ENCODE results near the gene TPSAB1. TPM values are rescaled to one million over a fixed set of nuclear protein-coding genes. Genes with fewer than 3 reads are reported as not detected.
"Not testable (repeated sequence)": the region's sequence is repeated elsewhere in the genome, so short reads cannot be mapped to it uniquely, and the experiment has no call there.

TPSAB1 gene
- total RNA-seq, result not detected in 2 replicates

DNA sequence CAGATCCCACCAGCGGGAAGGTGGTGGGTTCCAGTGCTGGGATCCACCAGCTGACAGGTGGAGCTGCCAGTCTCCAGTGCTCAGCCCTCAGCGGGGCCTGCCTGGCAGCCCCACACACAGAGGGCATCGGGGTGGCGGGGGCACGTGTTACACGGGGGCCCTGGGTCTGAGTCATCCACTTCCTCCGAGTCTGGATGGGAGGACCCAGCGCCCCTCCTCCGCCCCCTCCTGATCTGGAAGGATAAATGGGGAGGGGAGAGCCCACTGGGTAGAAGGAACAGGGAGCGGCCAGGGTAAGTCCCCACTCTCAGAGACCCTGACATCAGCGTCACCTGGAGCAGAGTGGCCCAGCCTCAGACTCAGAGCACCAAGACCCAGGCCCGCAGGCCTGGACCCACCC lies at the start of gene TPSAB1:
TPSAB1 (plus strand) TSS at position 270 of the 400 bp plus-strand sequence. CDS start 234 bp downstream, outside the sequence.
- DNase-seq, result not testable (repeated sequence)

GRCh38 chr16:1190789-1191188 lies 49.7 kb upstream of the TPSAB1 start:
- DNase-seq, result not testable (repeated sequence)

- DNase-seq, result no peak
Measured at GRCh38 chr16:1192384-1193073, 48.0 kb upstream of the TPSAB1 start.

- DNase-seq, result no peak
Measured at GRCh38 chr16:1193143-1193824, 47.2 kb upstream of the TPSAB1 start.

DNA sequence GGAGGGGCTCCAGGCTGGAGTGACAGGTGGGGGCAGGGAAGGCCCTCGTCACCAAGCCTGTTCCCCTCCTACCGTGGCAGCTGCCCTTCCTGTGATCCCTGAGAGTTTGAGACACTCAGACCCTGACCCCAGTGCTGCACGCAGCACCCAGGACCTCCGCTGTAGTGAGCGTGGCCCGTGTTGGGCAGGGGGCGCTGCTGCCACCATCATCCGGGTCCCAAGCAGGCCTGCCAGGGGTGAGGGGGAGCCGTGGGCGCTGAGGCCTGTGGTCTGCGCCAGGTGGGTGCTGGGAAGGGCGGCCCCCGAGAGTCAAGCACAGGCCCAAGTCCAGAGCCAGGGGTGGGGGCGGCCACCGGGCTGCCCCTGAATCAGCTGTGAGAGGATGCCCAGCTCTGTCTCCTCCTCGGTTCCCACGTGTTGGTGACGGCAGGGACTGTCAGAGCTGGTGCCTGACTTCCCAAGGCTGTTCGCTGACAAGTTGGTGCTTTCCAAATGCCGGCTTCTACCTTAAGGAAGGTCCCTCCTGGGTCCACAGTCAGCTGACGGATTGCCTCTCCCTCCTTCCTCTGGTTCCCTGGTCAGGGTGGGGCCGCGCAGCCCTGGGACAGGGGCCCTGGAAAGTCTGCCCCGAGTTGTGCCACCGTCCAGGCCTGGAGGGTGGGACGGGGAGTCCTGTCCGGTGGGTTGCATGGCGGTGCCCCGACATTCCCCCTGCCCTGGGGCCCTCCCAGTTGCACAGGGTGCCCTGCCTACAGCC lies 46.5 kb upstream of the TPSAB1 start:
- no peak for DNase-seq

DNA sequence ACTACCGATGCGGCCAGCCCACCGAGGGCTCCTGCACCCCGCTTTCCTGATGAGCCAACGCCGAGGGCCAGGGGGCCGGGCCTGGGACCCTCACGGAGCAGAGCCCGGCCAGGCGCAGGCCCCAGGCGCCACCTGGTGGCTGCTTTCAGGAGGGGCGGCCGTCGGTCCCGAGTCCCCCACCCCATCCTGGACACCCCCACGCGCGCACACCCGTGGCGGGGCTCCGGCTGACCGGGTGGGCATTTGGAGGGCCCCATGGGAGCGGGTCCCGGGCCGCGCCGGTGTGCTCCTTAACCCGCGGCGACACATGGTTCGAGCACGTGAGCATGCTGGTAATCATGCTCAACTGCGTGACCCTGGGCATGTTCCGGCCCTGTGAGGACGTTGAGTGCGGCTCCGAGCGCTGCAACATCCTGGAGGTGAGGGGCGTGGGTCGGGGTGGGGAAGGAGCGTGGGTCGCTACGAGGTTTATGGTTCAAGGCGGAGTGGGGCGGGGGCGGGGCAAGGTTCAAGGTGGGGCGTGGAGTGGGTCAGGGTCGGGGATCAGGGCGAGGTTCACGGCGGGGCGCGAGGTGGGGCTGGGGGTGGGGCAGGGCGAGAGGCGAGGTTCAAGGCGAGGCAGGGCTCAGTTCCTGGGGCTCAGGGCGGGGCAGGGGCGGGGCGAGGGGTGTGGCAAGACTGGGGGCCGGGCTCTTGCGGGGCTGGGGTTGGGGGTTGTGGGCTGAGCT lies 45.7 kb upstream of the TPSAB1 start:
- peak; percentile 16 for DNase-seq

GRCh38 chr16:1195393-1195666 lies 45.2 kb upstream of the TPSAB1 start:
- no peak for DNase-seq

- no peak for DNase-seq
Measured at GRCh38 chr16:1196494-1196893, 44.0 kb upstream of the TPSAB1 start.

DNA sequence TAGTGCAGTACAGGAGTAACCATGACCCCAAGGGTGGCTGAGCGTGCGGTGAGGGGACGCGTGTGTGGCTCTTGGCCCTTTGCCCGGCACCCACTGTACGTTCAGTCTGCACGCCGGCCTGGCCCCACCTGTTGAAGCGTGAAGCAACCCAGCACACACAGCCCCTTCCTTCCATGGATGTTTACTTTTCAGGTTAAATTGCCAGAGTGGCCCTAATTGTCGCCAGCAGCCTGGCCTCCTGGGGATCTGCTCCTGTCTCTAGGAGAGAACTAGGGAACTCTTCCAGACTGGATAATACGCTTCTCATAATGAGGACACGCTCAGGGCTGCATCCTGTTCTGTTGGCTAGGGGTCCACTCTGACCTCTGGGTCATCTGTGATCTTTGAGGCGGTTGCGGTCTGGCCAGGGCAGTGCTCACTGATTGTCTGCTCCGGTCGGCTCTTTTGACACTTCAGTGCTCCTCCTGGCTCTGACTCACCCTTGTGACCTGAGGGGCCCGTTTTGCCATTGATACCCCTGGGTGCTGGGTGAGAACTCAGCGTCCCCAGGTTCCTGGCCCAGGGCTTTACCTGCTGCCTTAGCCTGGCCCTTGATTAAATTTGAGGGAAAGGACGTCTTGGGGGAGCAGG lies 43.2 kb upstream of the TPSAB1 start:
- DNase-seq, result no peak

DNA sequence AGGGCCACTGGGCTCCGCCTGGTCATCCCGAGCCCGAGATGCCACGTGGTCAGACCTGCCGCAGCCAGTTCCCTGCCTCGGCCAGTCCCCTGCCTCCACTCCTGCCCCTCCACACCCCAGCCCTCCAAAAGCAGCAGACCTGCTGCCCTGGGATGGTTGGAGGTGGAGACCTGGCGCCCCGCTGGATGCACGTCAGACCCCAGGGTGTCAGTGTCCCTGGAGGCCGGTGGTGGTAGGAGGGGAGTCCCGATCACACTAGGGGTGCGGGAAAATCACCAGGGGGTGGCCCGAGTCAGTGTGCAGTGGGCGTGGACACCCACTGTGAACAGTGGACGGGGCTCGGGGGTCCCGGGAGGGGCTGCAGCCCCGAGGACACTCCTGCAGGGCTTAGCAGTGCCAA lies 42.3 kb upstream of the TPSAB1 start:
- DNase-seq, result no peak

DNA sequence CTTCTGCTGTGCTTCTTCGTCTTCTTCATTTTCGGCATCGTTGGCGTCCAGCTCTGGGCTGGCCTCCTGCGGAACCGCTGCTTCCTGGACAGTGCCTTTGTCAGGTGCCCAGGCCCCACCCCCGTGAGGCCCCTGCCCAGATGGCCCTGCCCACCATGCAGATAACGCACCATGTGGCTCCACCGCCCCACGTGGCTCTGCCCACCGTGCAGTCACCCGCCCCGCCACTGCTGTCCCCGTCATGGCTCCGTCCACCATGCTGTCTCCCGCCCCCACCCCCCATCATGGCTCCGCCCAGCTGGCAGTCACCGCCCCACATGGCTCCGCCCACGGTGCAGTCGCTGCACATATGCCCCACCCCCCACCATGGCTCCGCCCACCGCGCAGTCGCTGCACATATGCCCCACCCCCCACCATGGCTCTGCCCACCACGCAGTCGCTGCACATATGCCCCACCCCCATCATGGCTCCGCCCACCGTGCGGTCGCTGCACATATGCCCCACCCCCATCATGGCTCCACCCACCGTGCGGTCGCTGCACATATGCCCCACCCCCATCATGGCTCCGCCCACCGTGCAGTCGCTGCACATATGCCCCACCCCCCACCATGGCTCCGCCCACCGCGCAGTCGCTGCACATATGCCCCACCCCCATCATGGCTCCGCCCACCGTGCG lies 41.7 kb upstream of the TPSAB1 start:
- DNase-seq, result not testable (repeated sequence)

GRCh38 chr16:1199347-1200013 lies 41.0 kb upstream of the TPSAB1 start:
- no peak for DNase-seq

- DNase-seq, result no peak
Measured at GRCh38 chr16:1200014-1200627, 40.4 kb upstream of the TPSAB1 start.

DNA sequence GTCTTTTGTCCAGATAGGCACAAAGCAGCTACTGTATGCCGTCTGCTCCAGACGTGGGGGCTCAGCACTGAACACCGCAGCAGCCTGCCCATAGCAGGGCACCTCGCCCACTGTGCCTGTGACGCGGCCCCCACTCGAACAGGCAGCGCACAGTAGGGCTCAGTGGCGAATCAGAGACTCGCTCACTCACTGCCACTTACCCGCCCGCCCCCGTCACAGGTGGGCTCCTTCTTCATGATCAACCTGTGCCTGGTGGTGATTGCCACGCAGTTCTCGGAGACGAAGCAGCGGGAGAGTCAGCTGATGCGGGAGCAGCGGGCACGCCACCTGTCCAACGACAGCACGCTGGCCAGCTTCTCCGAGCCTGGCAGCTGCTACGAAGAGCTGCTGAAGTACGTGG lies 39.1 kb upstream of the TPSAB1 start:
- no peak for DNase-seq

DNA sequence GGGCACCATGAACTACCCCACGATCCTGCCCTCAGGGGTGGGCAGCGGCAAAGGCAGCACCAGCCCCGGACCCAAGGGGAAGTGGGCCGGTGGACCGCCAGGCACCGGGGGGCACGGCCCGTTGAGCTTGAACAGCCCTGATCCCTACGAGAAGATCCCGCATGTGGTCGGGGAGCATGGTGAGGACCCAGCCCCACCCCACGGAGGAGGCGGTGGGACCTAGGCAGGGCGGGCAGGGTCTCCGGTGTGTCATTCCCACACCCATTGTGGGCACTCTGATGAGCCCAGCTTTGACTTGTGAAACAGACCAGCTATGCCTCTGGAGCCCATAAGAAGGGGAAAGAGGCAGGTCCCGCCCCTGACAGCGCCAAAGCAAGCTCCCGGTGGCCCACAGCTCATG lies 38.2 kb upstream of the TPSAB1 start:
- DNase-seq, result no peak

DNA sequence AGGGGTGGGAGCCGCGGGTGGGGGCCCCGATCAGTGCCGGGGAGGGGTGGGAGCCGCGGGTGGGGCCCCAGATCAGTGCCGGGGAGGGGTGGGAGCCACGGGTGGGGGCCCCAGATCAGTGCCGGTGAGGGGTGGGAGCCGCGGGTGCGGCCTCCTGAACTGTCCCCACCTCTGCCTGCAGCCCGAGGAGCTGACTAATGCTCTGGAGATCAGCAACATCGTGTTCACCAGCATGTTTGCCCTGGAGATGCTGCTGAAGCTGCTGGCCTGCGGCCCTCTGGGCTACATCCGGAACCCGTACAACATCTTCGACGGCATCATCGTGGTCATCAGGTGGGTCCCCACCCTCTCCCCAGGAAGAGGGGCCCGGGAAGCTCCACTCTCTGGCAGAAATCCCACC lies 35.6 kb upstream of the TPSAB1 start:
- no peak for DNase-seq

GRCh38 chr16:1206326-1206725 lies 34.2 kb upstream of the TPSAB1 start:
- DNase-seq, result no peak

- no peak for DNase-seq
Measured at GRCh38 chr16:1206786-1207185, 33.7 kb upstream of the TPSAB1 start.

GRCh38 chr16:1208239-1208830 lies 32.2 kb upstream of the TPSAB1 start:
- DNase-seq, result no peak

- no peak for DNase-seq
Measured at GRCh38 chr16:1209081-1209480, 31.4 kb upstream of the TPSAB1 start.

- no peak for DNase-seq
Measured at GRCh38 chr16:1210461-1210860, 30.0 kb upstream of the TPSAB1 start.

Data from dermis blood vessel endothelial cell (primary cell).